Measurements from ENCODE around the gene CDC42BPG. TPM values are rescaled to one million over a fixed set of nuclear protein-coding genes. Genes with fewer than 3 reads are reported as not detected.
"Not testable (repeated sequence)": the region's sequence is repeated elsewhere in the genome, so short reads cannot be mapped to it uniquely, and the experiment has no call there.

Gene CDC42BPG
- total RNA-seq, 2 donors from 2014 or later, result 44.5 to 45.5 TPM

DNA sequence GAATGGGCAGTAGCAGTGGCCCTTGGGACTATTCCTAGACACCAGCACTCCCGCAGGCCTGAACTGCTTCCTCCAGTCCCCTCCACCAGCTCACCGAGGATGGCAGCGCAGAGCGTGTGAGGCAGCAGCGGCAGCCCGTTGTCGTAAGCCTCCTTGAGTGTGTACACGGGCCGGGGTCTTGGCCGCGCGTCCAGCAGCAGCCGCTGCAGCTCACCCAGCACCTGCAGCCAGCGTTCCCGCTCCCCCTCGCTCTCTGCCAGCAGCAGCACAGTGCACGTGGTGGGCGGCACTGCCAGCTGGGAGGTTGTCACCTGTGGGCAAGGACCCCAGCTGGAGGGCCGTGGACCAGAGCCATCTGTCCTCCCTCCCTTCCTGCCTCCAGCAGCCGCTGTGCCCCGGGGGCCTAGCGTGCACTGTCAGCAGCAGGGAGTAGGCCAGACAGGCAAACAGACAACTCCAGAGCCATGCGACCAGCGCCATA is 13.0 kb downstream of the CDC42BPG start:
- no peak for DNase-seq
- intact Hi-C loops (cut with DNase I, micrococcal nuclease), result no loop called here
- ATAC-seq, result no peak

DNA sequence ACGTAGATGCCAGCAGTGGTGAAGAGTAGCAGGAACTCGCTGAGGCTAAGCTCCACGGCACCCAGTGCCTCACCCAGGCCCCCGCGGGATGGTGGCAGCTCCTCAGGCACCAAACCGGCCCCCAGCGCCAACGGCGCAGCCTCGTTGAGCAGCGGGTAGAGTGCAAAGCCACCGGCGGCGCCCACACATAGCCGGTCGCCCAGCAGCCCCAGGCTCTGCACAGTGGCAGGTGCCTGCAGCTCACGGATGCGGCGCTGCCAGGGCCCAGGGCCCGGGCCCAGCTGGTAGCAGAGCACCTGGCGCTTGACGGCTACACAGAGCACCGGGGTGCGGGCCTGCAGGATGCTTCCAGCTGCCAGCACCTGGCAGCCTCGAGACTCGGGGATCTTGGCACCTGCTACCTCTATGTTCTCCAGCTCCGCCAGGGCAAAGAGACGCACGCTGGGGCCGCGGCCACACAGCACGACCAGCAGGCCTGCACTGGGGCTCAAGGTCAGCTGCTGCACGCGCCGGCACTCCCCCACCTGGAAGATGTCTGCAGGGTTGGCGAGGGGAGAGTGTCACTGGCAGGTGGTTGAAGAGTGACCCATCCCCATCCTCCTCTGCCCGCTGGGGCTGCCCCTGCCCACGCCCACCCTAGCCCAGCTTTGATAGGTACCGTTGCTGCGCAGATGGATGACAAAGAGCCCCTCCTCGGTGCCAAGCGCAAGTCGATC is 14.8 kb downstream of the CDC42BPG start:
- DNase-seq (no peak), ATAC-seq (no peak)
- intact Hi-C loops (cut with DNase I, micrococcal nuclease), result no loop called here

DNA sequence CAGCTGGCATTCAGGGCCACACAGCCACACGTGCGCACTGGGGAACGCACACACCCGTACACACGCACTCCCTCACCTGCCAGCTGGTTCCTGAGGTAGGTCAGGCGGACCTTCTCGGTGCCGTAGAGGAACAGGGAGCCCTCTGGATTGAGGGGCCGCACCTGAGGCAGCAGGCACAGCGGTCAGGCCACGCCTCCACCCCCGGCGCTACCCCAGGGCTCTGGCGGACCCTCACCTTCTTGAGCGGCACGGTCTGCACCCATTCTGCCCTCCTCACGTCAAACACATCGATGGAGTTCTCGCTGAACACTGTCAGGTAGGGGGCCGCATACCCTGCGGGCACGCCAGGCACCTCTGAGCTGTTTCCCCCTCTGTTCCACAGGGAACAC is 17.0 kb downstream of the CDC42BPG start:
- ATAC-seq (no peak), DNase-seq (no peak)
- intact Hi-C loops (cut with DNase I, micrococcal nuclease), result no loop called here

DNA sequence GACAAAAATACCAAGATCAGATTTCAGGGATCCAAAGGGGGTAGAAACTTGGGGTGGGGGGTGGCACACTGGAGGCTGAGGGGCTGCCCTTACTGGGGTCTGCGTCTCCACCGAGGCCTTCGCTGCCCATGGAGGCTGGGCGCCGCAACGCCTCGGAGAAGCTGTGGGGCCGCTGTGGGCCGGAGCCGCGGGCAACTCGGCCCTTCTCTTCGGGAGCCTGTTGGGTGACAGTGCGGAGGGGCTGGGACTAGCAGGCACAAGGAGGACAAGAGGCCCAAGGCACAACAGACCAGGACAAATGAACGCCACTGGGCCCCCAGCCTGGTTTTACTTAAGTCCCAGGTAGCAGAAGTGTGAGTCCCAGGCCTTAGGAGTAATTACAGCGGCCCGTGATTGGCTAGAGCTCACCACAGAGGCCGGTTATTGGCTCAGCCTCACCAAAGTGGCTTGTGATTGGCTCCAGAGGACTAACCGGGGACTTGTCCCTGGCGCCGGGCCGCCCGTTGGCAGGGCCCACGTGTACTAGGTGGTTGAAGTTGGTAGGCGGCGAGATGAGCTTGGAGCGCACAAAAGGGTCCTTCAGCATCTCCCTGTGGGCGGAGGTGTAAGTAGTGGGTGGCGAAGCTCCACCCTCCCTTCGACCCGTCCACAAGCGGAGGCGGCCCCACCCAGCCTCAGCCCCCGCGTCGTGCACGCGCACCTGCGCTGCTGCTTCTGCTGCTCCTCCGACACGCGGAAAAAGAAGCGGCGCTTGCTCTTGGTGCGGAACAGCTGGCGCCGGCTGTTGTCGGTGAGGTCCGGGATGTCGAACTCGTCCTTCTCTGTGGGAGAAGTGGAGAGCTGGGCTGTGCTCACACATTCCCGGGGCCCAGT is 17.6 kb downstream of the CDC42BPG start:
- ATAC-seq, result no peak
- intact Hi-C loops (cut with DNase I, micrococcal nuclease), result no loop called here

DNA sequence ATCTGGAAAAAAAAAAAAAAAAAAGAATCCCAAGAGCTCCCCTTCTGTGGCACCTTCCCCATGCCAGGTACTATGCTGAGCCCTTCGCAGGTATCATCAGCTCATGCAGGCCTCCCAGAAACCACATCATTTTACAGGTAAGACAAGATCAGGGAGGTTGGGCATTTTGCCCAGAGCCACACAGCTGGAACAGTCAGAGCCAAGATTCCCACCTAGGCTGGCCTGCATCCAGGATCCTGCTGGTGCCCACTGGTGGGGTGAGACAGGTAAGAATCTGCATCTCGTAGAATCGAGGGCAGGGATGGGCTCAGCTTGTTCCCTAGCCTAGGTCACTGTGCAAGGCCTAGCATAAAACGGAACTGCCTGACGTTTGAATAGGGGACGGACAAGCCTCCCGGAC is 18.4 kb downstream of the CDC42BPG start:
- DNase-seq (no peak), ATAC-seq (no peak)
- intact Hi-C loops (cut with DNase I, micrococcal nuclease), result no loop called here

More for the DNA sequence above, 17.6 kb downstream of the CDC42BPG start:
- no peak for DNase-seq

DNA sequence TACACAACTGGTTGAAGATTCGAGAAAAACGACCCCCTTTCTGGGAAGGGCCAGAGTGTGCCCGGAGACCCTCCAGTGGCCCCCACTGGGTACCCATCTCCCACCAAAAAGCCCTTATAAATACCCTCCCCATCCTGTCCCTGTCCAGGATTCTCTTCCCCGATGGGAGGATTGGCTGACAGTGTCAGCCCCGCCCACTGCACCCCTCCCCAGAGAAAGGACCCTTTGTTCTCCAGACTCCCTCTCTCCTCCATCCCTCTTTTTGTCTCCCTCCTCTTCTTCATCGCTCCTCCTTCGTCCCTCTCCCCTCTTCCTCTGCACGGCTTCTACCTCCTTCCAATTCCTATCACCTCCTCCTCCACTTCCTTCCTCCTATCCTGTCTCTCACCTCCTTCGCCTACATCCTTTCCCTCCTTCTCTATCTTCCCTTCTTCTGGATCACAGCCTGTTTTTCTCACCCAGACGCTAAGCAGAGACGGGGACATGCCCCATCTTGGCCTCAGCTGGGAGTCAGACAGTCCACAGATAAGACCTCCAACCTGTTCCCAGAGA is 20.8 kb downstream of the CDC42BPG start:
- intact Hi-C loops (cut with DNase I, micrococcal nuclease), result no loop called here
- DNase-seq (no peak), ATAC-seq (no peak)

DNA sequence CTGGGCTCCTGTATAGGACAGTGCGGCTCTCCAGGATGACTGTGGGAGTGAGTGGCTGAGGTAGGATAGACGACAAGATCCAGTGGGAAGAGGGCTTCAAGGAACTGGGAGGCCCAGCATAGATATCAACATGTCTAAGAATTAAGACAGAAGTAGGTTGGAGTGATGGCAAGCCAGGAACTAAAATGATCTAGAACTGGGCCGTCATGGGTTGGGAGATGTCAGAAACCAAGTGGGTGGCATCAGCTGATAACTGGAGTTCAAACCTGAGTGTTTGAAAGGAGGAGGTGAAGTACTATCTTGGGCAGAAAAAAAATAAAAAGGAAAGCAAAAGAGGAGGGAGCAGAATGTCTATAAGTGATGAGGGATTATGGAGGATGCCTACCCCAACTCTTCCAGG is 27.0 kb downstream of the CDC42BPG start:
- ATAC-seq (no peak), DNase-seq (no peak)
- intact Hi-C loops (cut with DNase I, micrococcal nuclease), result no loop called here

DNA sequence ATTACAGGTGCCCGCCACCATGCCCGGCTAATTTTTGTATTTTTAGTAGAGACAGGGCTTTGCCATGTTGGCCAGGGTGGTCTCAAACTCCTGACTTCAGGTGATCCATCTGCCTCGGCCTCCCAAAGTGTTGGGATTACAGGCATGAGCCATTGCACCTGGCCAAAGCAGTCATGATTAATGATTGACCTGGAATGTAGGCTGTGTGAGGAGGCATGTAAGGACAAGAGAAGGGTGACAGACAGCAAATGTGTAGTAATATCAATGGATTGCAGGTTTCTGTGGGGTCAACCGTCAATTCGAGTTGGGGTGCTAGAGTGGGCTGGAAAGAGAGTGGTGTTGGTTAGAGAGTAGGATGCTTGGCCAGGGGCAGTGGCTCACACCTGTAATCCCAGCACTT is 29.0 kb downstream of the CDC42BPG start:
- ATAC-seq; intact Hi-C loops (cut with DNase I, micrococcal nuclease); DNase-seq: not testable (repeated sequence)

DNA sequence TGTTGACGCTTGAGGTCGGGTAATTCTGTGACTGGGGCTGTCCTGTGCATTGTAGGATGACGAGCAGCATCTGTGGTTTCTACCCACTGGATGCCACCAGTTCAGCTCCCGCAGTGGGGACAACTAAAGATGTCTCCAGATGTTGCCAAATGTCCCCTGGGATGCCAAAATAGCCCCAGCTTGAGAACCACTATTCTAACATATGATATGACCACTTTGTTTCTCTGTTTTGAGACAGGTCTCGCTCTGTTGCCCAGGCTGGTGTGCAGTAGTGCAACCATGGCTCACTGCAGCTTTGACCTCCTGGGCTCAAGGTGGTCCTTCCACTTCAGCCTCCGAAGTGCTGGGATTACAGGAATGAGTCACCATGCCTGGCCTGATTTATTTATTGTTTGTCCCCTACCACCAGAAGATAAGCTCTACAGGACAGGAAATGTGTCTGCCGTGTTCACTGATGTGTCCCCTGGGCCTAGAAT is 29.7 kb downstream of the CDC42BPG start:
- no peak for ATAC-seq
- intact Hi-C loops (cut with DNase I, micrococcal nuclease), result no loop called here
- DNase-seq, result no peak

DNA sequence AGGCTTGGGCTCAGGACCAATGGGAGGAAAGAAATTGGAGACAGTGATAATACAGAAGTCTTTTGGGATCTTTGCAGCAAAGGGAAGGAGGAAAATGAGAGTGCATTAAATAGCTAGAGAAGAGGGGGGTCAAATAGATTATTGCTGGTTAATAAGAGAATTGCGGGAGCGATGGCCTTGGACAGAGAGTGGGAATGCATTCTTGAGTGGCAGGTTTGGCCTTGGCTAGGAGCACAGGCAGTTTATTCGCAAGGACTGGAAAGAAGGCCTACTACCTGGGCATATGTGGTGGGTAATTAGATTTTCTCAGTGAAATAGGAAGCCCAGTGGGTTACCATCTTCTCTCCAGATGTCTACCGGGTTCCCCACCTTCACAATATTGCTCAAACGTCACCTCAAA is 30.6 kb downstream of the CDC42BPG start:
- intact Hi-C loops (cut with DNase I, micrococcal nuclease), result no loop called here

DNA sequence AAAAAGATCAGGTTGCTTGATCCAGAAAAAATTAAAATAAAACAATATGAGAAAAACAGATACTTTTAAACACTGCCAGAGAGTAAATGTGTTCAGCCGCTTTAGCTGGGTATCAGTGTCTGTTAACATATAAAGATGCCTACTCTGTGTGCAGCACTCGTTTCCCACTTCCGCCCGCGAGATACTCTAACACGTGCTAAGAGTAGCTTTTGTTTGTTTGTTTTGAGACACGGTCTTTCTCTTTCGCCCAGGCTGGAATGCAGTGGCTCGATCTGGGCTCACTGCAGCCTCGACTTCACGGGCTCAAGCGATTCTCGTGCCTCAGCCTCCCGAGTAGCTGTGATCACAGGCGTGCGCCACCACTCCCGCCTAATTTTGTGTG is 33.6 kb downstream of the CDC42BPG start:
- intact Hi-C loops (cut with DNase I, micrococcal nuclease), result no loop called here
- DNase-seq, result peak in 1 of 2 donors; percentile 48
- ATAC-seq, result peak; percentile 18

More for the DNA sequence above, 30.6 kb downstream of the CDC42BPG start:
- no peak for DNase-seq
- no peak for ATAC-seq

DNA sequence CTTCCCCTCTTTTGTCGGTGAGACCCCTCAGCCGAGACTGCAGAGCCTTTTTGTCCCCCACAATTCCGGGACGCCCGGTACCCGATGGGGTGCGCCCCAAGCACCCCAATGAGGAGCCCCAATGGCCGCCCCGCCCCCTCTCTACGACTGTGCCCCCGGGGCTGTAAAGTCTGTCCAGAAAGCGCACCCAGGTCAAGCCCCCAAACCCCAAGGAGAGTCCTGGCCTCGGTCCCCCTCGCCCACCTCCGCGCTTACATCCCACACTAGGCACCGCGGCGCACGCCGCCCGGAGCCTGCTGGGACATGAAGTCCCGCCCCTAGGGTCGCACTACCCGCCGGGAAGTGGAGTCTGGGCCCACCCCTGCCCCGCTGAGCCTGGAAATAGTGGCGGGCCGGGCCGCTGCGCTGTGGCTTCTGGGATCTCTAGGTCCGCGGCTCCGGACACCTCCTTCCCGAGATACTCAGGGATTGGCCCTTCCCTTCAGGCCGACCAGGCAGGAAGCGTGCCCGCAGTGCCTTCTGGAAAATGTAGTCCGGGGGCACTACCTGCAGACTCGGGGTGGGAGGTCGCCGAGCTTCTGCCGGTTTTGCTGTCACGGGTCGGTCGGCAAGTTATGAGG is 34.1 kb downstream of the CDC42BPG start, which contains the start of gene MEN1:
Gene MEN1, minus strand, starts transcription at position 281 of the 620 bp plus-strand sequence. CDS start 442 bp downstream, outside the sequence.
- DNase-seq (peak; percentile 95 to 97), ATAC-seq (peak; percentile 95)
- intact Hi-C loops (cut with DNase I, micrococcal nuclease), result no loop called here

DNA sequence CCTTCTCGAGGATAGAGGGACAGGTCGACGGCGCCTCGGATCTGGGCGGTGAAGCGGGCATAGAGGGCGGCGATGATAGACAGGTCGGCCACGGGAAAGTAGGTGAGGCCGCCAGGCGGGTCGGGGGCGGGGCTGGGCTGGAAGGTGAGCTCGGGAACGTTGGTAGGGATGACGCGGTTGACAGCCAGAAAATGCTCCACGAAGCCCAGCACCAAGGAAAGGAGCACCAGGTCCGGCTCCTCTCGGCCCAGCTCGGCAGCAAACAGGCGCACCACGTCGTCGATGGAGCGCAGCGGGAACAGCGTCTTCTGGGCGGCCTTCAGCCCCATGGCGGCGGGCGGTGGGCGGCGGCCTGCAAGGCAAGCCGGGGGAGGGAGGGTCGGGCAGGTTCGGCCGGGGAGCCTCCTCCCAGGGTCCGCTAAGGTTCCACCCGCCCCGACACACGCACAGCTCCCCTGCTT is 34.6 kb downstream of the CDC42BPG start:
- intact Hi-C loops (cut with DNase I, micrococcal nuclease), result no loop called here
- peak; percentile 71 to 81 for DNase-seq
- ATAC-seq, result peak; percentile 76

DNA sequence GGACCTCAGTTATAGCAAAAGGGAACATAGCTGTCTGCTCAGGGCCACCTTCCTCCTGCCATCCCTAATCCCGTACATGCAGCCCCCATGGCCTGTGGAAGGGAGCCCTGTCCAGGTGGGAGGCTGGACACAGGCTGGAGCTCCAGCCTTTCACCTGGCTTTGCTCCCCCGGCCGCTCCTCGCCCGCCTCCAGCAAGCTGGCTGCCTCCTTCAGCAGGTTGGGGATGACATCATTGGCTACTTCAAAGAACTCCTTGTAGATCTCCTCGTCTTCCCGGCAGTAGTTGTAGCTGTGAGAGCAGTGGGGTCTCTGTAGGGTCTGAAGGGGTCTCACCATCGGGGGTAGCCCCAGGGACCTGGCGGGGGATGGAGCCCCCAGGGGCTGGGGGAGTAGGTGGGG is 39.0 kb downstream of the CDC42BPG start:
- ATAC-seq, result no peak
- intact Hi-C loops (cut with DNase I, micrococcal nuclease), result no loop called here

DNA sequence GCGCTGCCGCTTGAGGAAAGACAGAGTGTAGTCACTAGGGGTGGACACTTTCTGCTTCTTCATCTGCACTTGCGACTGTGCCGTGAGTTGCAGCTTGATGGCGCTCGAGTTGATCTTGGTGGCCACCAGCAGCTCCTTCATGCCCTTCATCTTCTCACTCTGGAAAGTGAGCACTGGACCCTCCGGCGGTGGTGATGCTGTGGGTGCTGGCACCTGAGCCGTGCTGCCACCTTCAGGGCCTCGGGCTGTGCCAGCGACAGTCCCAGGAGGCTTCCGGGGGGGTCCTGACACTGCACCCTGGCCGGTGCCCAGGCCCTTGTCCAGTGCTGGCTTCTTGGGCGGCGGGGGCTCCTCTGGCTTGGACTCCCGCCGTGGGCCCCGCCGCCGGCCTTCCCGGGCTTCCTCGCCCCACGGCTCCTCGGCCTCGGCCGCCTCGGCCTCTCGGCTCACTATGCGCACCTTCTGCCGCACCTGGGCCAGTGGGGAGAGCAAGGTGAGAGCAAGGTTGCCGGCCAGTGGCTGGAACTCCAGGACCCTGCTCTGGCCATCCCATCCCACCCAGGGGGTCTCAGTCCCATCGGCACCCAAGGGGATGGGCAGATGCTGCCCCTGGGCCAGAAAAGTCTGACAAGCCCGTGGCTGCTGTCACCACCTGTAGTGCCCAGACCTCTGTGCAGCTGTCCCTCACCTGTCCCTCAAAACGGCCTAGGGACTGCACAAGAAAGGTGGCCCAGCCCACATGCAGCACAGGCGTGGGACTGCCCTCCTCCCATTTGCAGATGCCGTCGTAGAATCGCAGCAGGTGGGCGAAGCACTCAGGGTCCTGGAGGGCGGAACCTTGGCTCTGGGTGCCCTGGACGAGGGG is 39.9 kb downstream of the CDC42BPG start:
- ATAC-seq (no peak), DNase-seq (no peak)
- intact Hi-C loops (cut with DNase I, micrococcal nuclease), result no loop called here

More for the DNA sequence above, 39.0 kb downstream of the CDC42BPG start:
- DNase-seq, result no peak

DNA sequence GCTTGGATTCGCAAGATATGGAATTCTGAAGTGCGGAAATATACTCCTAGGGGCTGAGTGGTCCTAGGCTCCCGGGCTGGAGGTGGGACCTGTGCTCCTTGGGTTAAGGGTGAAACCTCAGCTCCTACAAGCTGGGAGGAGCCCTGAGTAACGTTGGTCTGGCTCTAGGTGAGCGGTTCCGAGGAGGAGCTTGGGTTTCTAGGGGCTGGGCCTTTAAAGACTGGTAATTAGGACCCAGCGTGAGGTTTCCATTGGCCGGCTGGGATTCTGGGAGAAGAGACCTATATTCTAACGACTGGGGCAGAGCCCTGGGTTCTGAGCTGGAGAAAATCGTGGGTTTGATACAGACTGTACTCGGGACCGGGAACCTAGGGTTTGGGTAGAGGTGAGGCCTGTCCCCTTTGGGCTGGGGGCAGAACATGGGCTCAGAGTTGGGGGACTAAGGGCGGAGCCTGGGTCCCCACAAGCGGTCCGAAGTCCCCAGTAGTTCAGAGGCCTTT is 40.6 kb downstream of the CDC42BPG start:
- intact Hi-C loops (cut with DNase I, micrococcal nuclease), result no loop called here
- DNase-seq (no peak), ATAC-seq (peak; percentile 36)

DNA sequence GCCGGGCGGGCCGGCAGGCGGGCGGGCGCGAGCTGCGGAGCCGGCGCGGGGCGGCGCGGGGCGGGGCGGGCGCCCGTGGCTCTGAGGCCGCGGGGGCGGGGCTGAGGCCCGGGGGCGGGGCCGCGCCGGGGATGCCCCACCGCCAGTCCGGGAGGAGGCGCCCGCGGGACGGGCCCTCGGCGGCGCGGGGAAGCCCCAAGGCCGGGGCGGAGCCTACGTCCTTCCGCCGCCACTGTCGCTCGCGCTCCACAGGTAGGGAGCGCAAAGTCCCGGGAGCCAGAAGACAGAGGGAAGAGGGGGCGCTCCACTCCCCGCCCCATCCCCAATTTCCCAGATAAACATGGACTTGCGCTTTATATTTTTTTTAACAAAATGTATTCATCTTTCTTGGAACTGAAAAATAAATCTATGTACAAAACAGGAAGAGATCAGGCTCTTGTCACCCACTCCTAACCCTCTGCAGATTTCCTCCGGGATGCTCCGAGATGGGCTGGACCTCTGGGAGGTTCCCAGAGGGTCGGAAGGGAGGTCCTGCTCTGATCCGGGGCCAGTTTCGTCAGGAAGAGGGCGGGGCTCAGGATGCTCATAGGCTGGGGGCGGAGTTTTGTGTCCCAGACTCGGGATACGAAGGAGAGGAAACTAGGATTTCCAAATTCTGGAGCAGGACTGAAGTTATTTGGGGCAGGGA is 41.2 kb downstream of the CDC42BPG start, which contains the start of gene MAP4K2:
Gene MAP4K2, minus strand, starts transcription at position 57 of the 688 bp plus-strand sequence. CDS start 65 bp downstream, outside the sequence.
- intact Hi-C loops (cut with DNase I, micrococcal nuclease), result no loop called here
- DNase-seq (peak; percentile 87 to 92), ATAC-seq (peak; percentile 91)
